Cardiac fibroblast (primary cell): ENCODE results near the gene GUCY1A2.

Experiments
- DNase-seq, 2 donors: peaks; one replicate each; pipeline versions ENCODE4 v3.0.0 to v3.0.0-alpha.2; 2010; ENCODE audit warnings: low read depth in 2 of 2
- H3K4me3 ChIP-seq, 2 donors: replicated peaks in 1 of 2; 1 replicate in 1 of 2; 2 replicates in 1 of 2; pipeline ENCODE4 v1.5.1; 2011; ENCODE audit warnings: low read depth in 2 of 2, low read length in 2 of 2, mild to moderate bottlenecking in 2 of 2, moderate library complexity in 1 of 2
- TF ChIP-seq, protein P1 (sequence below): IDR thresholded peaks from one replicate; pipeline ENCODE4 v1.5.1; 2011; ENCODE audit warnings: low read depth, mild to moderate bottlenecking, low read length, inconsistent platforms

GUCY1A2 gene

GRCh38 chr11:106999196-106999595 is 19.1 kb downstream of the GUCY1A2 start:
- no peak overlapping the region for H3K4me3 ChIP-seq
- TF ChIP-seq, protein P1, sequence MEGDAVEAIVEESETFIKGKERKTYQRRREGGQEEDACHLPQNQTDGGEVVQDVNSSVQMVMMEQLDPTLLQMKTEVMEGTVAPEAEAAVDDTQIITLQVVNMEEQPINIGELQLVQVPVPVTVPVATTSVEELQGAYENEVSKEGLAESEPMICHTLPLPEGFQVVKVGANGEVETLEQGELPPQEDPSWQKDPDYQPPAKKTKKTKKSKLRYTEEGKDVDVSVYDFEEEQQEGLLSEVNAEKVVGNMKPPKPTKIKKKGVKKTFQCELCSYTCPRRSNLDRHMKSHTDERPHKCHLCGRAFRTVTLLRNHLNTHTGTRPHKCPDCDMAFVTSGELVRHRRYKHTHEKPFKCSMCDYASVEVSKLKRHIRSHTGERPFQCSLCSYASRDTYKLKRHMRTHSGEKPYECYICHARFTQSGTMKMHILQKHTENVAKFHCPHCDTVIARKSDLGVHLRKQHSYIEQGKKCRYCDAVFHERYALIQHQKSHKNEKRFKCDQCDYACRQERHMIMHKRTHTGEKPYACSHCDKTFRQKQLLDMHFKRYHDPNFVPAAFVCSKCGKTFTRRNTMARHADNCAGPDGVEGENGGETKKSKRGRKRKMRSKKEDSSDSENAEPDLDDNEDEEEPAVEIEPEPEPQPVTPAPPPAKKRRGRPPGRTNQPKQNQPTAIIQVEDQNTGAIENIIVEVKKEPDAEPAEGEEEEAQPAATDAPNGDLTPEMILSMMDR: no peak
- DNase-seq: peak in 1 of 2 donors; percentile 60

DNA sequence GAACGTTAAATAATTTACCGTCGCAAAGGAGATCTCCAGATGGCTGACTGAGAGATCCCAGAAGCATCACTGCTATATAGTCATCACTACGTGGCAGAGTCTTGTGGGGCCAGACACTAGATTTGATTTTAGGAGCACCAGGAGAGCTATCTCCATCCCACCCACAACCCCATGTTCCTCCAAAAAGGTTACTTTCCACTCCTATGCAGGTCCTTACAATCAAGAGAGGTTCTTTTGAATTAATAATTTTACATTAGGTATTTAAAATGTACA is 19.4 kb downstream of the GUCY1A2 start:
- TF ChIP-seq, protein P1: no peak
- DNase-seq: peak in 1 of 2 donors; percentile 48
- H3K4me3 ChIP-seq: no peak overlapping the region

DNA sequence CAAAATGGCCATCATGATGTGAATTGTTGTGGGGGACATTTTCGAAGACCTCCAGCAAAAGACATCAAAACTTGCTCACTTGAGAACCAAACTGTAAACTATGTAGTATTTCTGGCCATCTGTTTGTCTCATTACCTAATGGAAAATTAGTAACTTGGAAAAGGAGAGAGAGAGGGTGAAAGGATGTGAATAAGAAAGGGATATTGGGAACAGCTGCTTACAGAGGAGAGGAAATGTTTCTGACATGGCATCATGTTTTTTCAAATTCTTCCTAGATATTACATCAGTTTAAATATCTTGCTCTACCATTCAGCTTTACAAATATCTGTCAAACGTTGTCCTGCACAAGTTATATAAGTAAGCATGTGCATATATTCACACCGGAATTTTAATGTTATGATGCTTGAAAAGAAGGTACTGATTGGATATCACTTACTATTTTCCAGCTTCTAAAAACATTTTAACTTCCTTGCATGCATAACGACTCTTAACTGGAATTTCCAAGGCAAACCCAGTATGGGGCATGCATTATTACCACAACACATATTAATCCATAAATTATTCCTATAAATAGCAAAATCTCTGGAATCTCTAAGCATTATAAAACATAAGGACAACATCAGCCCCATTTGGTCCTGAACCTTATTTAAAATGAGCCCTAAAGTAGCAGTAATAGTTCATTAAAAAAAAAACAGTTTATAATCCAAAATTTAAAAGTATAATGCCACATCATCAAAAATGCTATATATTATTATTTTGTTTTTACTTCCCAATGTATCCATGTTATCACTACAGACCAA is 20.0 kb downstream of the GUCY1A2 start:
- TF ChIP-seq, protein P1: no peak
- H3K4me3 ChIP-seq: no peak overlapping the region
- peak; percentile 46 to 84 for DNase-seq

- no peak overlapping the region for H3K4me3 ChIP-seq
- TF ChIP-seq, protein P1: no peak
- DNase-seq: no peak
These were observed 21.0 kb downstream of the GUCY1A2 start for GRCh38 chr11:106997227-106997626.

DNA sequence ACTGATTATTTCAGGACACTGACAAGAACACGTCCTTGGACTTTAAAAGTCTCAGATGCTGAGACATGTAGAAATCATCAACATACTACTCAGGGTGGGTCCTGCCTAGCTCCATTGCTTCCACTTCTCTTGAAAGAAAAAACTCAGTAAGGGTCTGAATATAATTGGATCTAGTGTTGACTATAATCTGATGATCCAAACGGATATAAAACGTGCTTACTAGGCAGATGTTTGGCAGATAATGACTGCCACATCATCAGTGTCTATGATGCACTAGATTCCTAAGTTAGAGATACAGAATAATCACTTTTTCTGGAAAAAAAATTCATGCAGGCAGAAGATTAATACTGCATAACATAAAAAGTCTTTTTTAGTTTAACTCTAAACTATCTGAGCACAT is 21.6 kb downstream of the GUCY1A2 start:
- no peak overlapping the region for H3K4me3 ChIP-seq
- TF ChIP-seq, protein P1: no peak
- no peak for DNase-seq

DNA sequence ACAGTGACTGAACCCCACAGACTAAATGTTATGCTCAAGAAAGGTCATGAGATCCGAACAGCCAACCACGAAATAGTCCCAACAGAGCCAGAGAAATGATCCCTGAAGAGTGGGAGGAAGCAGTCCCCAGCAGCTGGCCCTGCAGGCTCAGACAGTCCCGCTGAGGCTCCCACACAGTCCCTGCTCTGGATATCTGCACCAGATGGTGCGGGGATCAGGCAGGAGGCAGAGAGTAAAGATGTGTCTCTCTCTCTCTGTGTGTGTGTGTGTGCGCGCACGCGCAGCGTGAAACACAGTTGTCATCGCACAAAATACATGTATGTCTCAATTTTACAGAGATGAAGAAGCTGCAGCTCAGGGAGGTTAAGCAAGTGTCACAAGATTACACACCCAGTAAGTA is 27.9 kb downstream of the GUCY1A2 start:
- no peak overlapping the region for H3K4me3 ChIP-seq
- no peak for DNase-seq
- TF ChIP-seq, protein P1: no peak

GRCh38 chr11:106989078-106989455 is 29.2 kb downstream of the GUCY1A2 start:
- DNase-seq: peak in 1 of 2 donors; percentile 47
- no peak overlapping the region for H3K4me3 ChIP-seq
- TF ChIP-seq, protein P1: no peak
